K562 (cell line): ENCODE measurements around the gene ZBTB46. TPM values are rescaled to one million over a fixed set of nuclear protein-coding genes. Genes with fewer than 3 reads are reported as not detected.

ENCODE experiments used
- ATAC-seq: fragments of 200-7000 bp; cut with Tn5 transposase; 3 replicates; pipeline ENCODE4 v1.9.1; 2020; ENCODE audit warnings: moderate library complexity
- BruUV-seq: library from RNA; stranded (reverse); fragments of 400-500 nt; replicated peaks from 2 replicates; lab custom pipeline; 2021; lab: Mats Ljungman, UMichigan
- CTCF ChIA-PET: fragments of 300-600 bp; formaldehyde crosslinking; extraction: SDS; loops from one replicate; lab custom pipeline; 2021; ENCODE audit warnings: low intra/inter-chr PET ratio; lab: Yijun Ruan, JAX
- POLR2A ChIA-PET: fragments of 300-600, 350-650 bp; sonication (Branson Sonifier 250); formaldehyde crosslinking; extraction: SDS; loops from one replicate; lab custom pipeline; 2021; ENCODE audit warnings: antibody characterized with exemption, inconsistent platforms; lab: Yijun Ruan, JAX
- DNase-seq, 4 experiments: peaks; one replicate each; pipeline versions ENCODE4 v3.0.0 to v3.0.0-alpha.2; 2011 to 2018; ENCODE audit warnings: low spot score in 3 of 4, mixed read lengths in 3 of 4; ENCODE audit errors: extremely low read depth in 1 of 4
- FAIRE-seq: peaks from 2 replicates; lab custom pipeline; 2011; peaks lifted over from hg19 to GRCh38; lab: Jason Lieb, UNC
- H2AFZ ChIP-seq: 2 replicates; pipeline ENCODE4 v1.6.0; 2011; ENCODE audit warnings: low read depth, low read length, control low read depth, inconsistent platforms
- H3K27ac ChIP-seq: fragments of 200-600 bp; 3 replicates; pipeline ENCODE4 v1.8.0; 2011; ENCODE audit warnings: low read depth, mild to moderate bottlenecking, control low read depth, inconsistent platforms, low read length, moderate library complexity, mixed read lengths; ENCODE audit errors: extremely low read depth
- H3K27me3 ChIP-seq, 2 experiments: fragments of 300-600 bp in 1 of 2; 2 replicates in 1 of 2; 3 replicates in 1 of 2; pipeline versions ENCODE4 v1.6.0 to v1.8.0; 2011; ENCODE audit warnings: inconsistent platforms in 2 of 2, low read length in 2 of 2, mild to moderate bottlenecking in 1 of 2, mixed read lengths in 1 of 2, moderate library complexity in 1 of 2; ENCODE audit not compliant: control insufficient read depth in 2 of 2, insufficient read depth in 2 of 2
- H3K36me3 ChIP-seq: fragments of 300-600 bp; 3 replicates; pipeline ENCODE4 v1.8.0; 2011; ENCODE audit warnings: mild to moderate bottlenecking, low read length, inconsistent platforms; ENCODE audit not compliant: control insufficient read depth, insufficient read depth
- H3K4me1 ChIP-seq, 2 experiments: fragments of 200-600 bp in 1 of 2; replicated peaks in 1 of 2; 2 replicates in 1 of 2; 3 replicates in 1 of 2; pipeline versions ENCODE4 v1.5.1 to v1.8.0; 2011; ENCODE audit warnings: inconsistent platforms in 2 of 2, low read length in 2 of 2, mild to moderate bottlenecking in 1 of 2, mixed read lengths in 1 of 2, moderate library complexity in 1 of 2; ENCODE audit not compliant: control insufficient read depth in 2 of 2, insufficient read depth in 2 of 2
- H3K4me2 ChIP-seq: 2 replicates; pipeline ENCODE4 v1.6.1; 2011; ENCODE audit warnings: low read length, control low read depth, inconsistent platforms, mixed read lengths; ENCODE audit not compliant: insufficient read depth
- H3K4me3 ChIP-seq: fragments of 200-600 bp; sonication (generic), shearing (Covaris generic); 2 replicates; pipeline ENCODE4 v1.5.1; 2016; ENCODE audit warnings: control low read depth, inconsistent platforms
- H3K79me2 ChIP-seq: fragments of 200-600 bp; 3 replicates; pipeline ENCODE4 v1.8.0; 2011; ENCODE audit warnings: low read length, inconsistent platforms; ENCODE audit not compliant: control insufficient read depth, insufficient read depth
- H3K9ac ChIP-seq, 2 experiments: 2 replicates each; pipeline versions ENCODE4 v1.6.0 to v1.6.1; 2011; ENCODE audit warnings: low read depth in 2 of 2, low read length in 2 of 2, control low read depth in 1 of 2, inconsistent platforms in 1 of 2, mild to moderate bottlenecking in 1 of 2, mixed read lengths in 1 of 2; ENCODE audit not compliant: insufficient read depth in 1 of 2
- H3K9me1 ChIP-seq: one replicate; pipeline ENCODE4 v1.6.0; 2011; ENCODE audit warnings: inconsistent platforms, mild to moderate bottlenecking, low read length, moderate library complexity; ENCODE audit not compliant: control insufficient read depth, insufficient read depth
- H3K9me3 ChIP-seq: replicated peaks from 2 replicates; pipeline ENCODE4 v1.5.1; 2011; ENCODE audit warnings: low read depth, low read length, inconsistent platforms; ENCODE audit not compliant: control insufficient read depth, insufficient read depth
- H4K20me1 ChIP-seq: replicated peaks from 2 replicates; pipeline ENCODE4 v1.6.1; 2011; ENCODE audit warnings: low read length, inconsistent platforms, mixed read lengths; ENCODE audit not compliant: control insufficient read depth, insufficient read depth
- BMI1 ChIP-seq: fragments of 150-350 bp; IDR thresholded peaks from 2 replicates; pipeline ENCODE4 v1.6.1; 2014; ENCODE audit warnings: low read length
- DACH1 ChIP-seq: fragments of 450-650 bp; IDR thresholded peaks from 2 replicates; pipeline ENCODE4 v1.6.1; 2018; ENCODE audit not compliant: partially characterized antibody
- HDAC6 ChIP-seq: IDR thresholded peaks from 2 replicates; pipeline ENCODE4 v1.6.1; 2012; ENCODE audit warnings: low read depth, mild to moderate bottlenecking, control low read depth, inconsistent platforms, low read length, moderate library complexity
- KDM1A ChIP-seq, 2 experiments: fragments of 450-650 bp; IDR thresholded peaks; 2 replicates each; pipeline ENCODE4 v1.6.1; 2016; ENCODE audit warnings: mild to moderate bottlenecking in 2 of 2
- MAFF ChIP-seq: IDR thresholded peaks from 2 replicates; pipeline ENCODE4 v1.6.1; 2012; ENCODE audit warnings: low read length, improper control_type of control experiment
- MBD1 ChIP-seq: fragments of 250-450 bp; sonication (Bioruptor Pico); IDR thresholded peaks from 2 replicates; pipeline ENCODE4 v1.8.0; 2022; ENCODE audit warnings: inconsistent platforms
- PHF8 ChIP-seq: fragments of 200-600 bp; sonication (generic); IDR thresholded peaks from 2 replicates; pipeline ENCODE4 v1.6.1; 2012; ENCODE audit warnings: mixed run types, mild to moderate bottlenecking, inconsistent platforms, low read length, moderate library complexity, borderline replicate concordance
- SIX5 ChIP-seq, 2 experiments: IDR thresholded peaks; 2 replicates each; pipeline ENCODE4 v1.6.1; 2011; ENCODE audit warnings: low read length in 2 of 2, borderline replicate concordance in 1 of 2, low read depth in 1 of 2, mild to moderate bottlenecking in 1 of 2, moderate library complexity in 1 of 2; ENCODE audit not compliant: insufficient read depth in 1 of 2
- SRSF3 ChIP-seq: fragments of 200-400 bp; formaldehyde crosslinking; IDR thresholded peaks from 2 replicates; pipeline ENCODE4 v1.6.1; 2016; ENCODE audit warnings: mild to moderate bottlenecking, low read length, moderate library complexity; ENCODE audit not compliant: insufficient read depth
- TSHZ1 ChIP-seq: fragments of 250-450 bp; sonication (Bioruptor Pico); IDR thresholded peaks from 2 replicates; pipeline ENCODE4 v1.4.0; 2020; ENCODE audit warnings: mild to moderate bottlenecking, moderate library complexity
- ZBTB7A ChIP-seq: IDR thresholded peaks from 2 replicates; pipeline ENCODE4 v1.6.1; 2011; ENCODE audit warnings: low read depth, mild to moderate bottlenecking, low read length, moderate library complexity, borderline replicate concordance; ENCODE audit not compliant: control insufficient read depth
- ZFP1 ChIP-seq: fragments of 450-650 bp; formaldehyde crosslinking; IDR thresholded peaks from 2 replicates; pipeline ENCODE4 v1.4.0; 2020; ENCODE audit warnings: mild to moderate bottlenecking, mixed read lengths
- ZNF347 ChIP-seq: fragments of 450-650 bp; formaldehyde crosslinking; IDR thresholded peaks from 2 replicates; pipeline ENCODE4 v1.4.0; 2020; ENCODE audit warnings: low read depth, mild to moderate bottlenecking, moderate library complexity
- WGBS: fragments of 100-300 bp; shearing (Covaris generic); methylation state at CpG from one replicate; pipeline ENCODE4 v1.1.6; 2016; ENCODE audit warnings: low coverage, mixed read lengths; ENCODE audit not compliant: insufficient coverage; ENCODE audit errors: missing lambda C conversion rate; 5-methylcytosine and 5-hydroxymethylcytosine counted together
- in situ Hi-C: fragments of 300-500 bp; cut with MboI; formaldehyde crosslinking; loops from 4 replicates; pipeline ENCODE4 v1.15.0; 2018; ENCODE audit warnings: inconsistent platforms, mixed read lengths
- intact Hi-C: fragments of 100-400 bp; cut with micrococcal nuclease; formaldehyde crosslinking; loops from 2 replicates; pipeline ENCODE4 v1.14.2; 2022
- polyA plus RNA-seq, 8 experiments: library from polyadenylated mRNA; depleted of rRNA in 4 of 8; stranded (reverse) in 5 of 8; unstranded in 3 of 8; fragments of >200 nt; fragmentation: Nextera tagmentation in 2 of 8; fragmentation: Illumina TruSeq in 1 of 8; extraction: Ambion mirVana in 2 of 8; extraction: Trizol in 1 of 8; gene quantifications; 2 replicates each; pipeline versions ENCODE4 v1.2.1 to v1.2.3, GENCODE V29; 2011 to 2014; ENCODE audit warnings: inconsistent platforms in 1 of 8, missing spikeins in 1 of 8
- total RNA-seq, 7 experiments: library from RNA; depleted of rRNA in 6 of 7; stranded (reverse); fragments of >200 nt in 6 of 7; fragmentation: Illumina TruSeq in 2 of 7; extraction: Trizol in 2 of 7; gene quantifications; 2 replicates each; pipeline versions ENCODE4 v1.2.1 to v1.2.3, GENCODE V29; 2011 to 2021; ENCODE audit warnings: low replicate concordance in 1 of 7
- TF ChIP-seq, protein P1 (sequence below): fragments of 450-650 bp; formaldehyde crosslinking; IDR thresholded peaks from 2 replicates; pipeline ENCODE4 v1.4.0; 2020; ENCODE audit warnings: mild to moderate bottlenecking

Gene ZBTB46
- total and polyA plus RNA-seq, 9 of the 15 experiments (the other 6 are each of a cell fraction or from before 2014, with no cell fraction given), result 0.29 to 4.1 (median 1.1) TPM

GRCh38 chr20:63829945-63830835, 874 bp downstream of the ZBTB46 start:
- ChIA-PET CTCF (no interaction called here), POLR2A (no interaction called here)
- no peak overlapping the region for H2AFZ ChIP-seq
- intact Hi-C loops (no loop called here), in situ Hi-C loops (no loop called here)
- H4K20me1 ChIP-seq, result 0 out of 2 replicates have a peak, but pooled peaks cover 10% of the 10 kb centered on the region
- 12% methylated on average over 45 of the region's 99 CpGs for WGBS
- peaks cover 12 to 61% of the 10 kb centered on the region in 2 experiments for H3K4me1 ChIP-seq
- FAIRE-seq (peak; percentile 37), DNase-seq (no peak), ATAC-seq (no peak)
- H3K9ac ChIP-seq, result peak overlapping the region in 1 of 2 experiments; percentile 79; a peak in 2 of 4 replicates
- no peaks in the 10 kb centered on the region for H3K9me1 ChIP-seq
- H3K27me3 ChIP-seq, result peaks cover 12 to 28% of the 10 kb centered on the region in 2 experiments; a peak in 4 of 5 replicates
- no TSS peak for BruUV-seq
- H3K9me3 ChIP-seq, result no peaks in the 10 kb centered on the region
- no peaks in the 10 kb centered on the region for H3K36me3 ChIP-seq
- H3K4me3 ChIP-seq, result peak overlapping the region; percentile 55
- no peaks in the 10 kb centered on the region for H3K79me2 ChIP-seq
- H3K4me2 ChIP-seq, result peak overlapping the region; percentile 55
- H3K27ac ChIP-seq, result no peak overlapping the region
- TF ChIP-seq PHF8, result peak; percentile 4; the same call in 1 of the 2 replicates
- TF ChIP-seq HDAC6, result no peak
- no peak for TF ChIP-seq KDM1A (IDR thresholded peaks at IDR 0.05)
- no peak for TF ChIP-seq SIX5 (IDR thresholded peaks at IDR 0.05; ENCODE audit: borderline replicate concordance in 1 of 2, insufficient read depth in 1 of 2, low read depth in 1 of 2, low read length in 2 of 2)
- TF ChIP-seq ZFP1, result no peak
- TF ChIP-seq, protein P1, sequence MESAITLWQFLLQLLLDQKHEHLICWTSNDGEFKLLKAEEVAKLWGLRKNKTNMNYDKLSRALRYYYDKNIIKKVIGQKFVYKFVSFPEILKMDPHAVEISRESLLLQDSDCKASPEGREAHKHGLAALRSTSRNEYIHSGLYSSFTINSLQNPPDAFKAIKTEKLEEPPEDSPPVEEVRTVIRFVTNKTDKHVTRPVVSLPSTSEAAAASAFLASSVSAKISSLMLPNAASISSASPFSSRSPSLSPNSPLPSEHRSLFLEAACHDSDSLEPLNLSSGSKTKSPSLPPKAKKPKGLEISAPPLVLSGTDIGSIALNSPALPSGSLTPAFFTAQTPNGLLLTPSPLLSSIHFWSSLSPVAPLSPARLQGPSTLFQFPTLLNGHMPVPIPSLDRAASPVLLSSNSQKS, result no peak
- TF ChIP-seq ZNF347, result no peak
- no peak for TF ChIP-seq MAFF
- peak; percentile 80; the same call in 1 of the 2 replicates for TF ChIP-seq MBD1 (CRISPR knock-in tag)
- no peak for TF ChIP-seq SRSF3
- no peak for TF ChIP-seq TSHZ1 (CRISPR knock-in tag)
- TF ChIP-seq BMI1, result peak; percentile 40; the same call in 1 of the 2 replicates
- no peak for TF ChIP-seq DACH1
- peak; percentile 94 for TF ChIP-seq ZBTB7A
